Fibroblast of lung (primary cell): Measurements from ENCODE around the gene REC8.

ENCODE experiments used
- EZH2 ChIP-seq: IDR thresholded peaks from 2 replicates; pipeline ENCODE4 v1.5.1; 2012; ENCODE audit warnings: low read length, control low read depth, mild to moderate bottlenecking; ENCODE audit errors: missing control alignments
- TF ChIP-seq, protein P1 (sequence below), 2 donors: IDR thresholded peaks in 1 of 2; conservative IDR thresholded peaks in 1 of 2; 1 replicate in 1 of 2; 2 replicates in 1 of 2; pipeline ENCODE4 v1.5.1; 2011 to 2012; ENCODE audit warnings: low read length in 2 of 2, control low read depth in 1 of 2, inconsistent platforms in 1 of 2, low read depth in 1 of 2, mild to moderate bottlenecking in 1 of 2

DNA sequence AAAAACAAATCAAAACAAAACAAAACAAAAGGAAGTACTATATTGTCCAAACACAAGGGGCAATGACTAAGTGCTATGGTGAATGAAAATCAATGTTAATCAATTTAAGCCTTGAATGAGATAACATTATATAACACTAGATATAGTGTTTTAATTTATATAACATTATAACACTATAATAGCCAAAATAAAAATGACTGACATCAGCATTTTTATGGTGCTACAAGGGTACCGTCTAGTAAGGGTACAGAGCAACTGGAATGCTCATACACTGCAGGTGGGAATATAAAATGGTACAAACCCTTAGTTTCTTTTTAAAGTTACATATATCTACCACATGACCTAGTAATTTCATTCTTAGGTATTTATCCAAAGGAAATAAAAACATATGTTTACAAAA is 54.6 kb downstream of the REC8 start:
- TF ChIP-seq, protein P1, sequence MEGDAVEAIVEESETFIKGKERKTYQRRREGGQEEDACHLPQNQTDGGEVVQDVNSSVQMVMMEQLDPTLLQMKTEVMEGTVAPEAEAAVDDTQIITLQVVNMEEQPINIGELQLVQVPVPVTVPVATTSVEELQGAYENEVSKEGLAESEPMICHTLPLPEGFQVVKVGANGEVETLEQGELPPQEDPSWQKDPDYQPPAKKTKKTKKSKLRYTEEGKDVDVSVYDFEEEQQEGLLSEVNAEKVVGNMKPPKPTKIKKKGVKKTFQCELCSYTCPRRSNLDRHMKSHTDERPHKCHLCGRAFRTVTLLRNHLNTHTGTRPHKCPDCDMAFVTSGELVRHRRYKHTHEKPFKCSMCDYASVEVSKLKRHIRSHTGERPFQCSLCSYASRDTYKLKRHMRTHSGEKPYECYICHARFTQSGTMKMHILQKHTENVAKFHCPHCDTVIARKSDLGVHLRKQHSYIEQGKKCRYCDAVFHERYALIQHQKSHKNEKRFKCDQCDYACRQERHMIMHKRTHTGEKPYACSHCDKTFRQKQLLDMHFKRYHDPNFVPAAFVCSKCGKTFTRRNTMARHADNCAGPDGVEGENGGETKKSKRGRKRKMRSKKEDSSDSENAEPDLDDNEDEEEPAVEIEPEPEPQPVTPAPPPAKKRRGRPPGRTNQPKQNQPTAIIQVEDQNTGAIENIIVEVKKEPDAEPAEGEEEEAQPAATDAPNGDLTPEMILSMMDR (conservative IDR thresholded peaks at IDR 0.05 in 1 of 2, IDR thresholded peaks at IDR 0.05 in 1 of 2; ENCODE audit: low read depth in 1 of 2, low read length in 2 of 2), result no peak
- no peak for TF ChIP-seq EZH2
